MM.1S (cell line): Measurements from ENCODE around the gene IQCF5.
"Not testable (repeated sequence)": the region's sequence is repeated elsewhere in the genome, so short reads cannot be mapped to it uniquely, and the experiment has no call there.

Source experiments
- DNase-seq: peaks from one replicate; pipeline ENCODE4 v3.0.0-alpha.2; 2015
- H2AFZ ChIP-seq: fragments of 300-600 bp; sonication (generic); 2 replicates; pipeline ENCODE4 v1.6.0; 2016; ENCODE audit warnings: antibody characterized with exemption, low read length
- H3F3A ChIP-seq: fragments of 300-600 bp; sonication (generic); 2 replicates; pipeline ENCODE4 v1.6.1; 2016; ENCODE audit warnings: mild to moderate bottlenecking, antibody characterized with exemption, low read length, moderate library complexity, mixed read lengths; ENCODE audit not compliant: insufficient read depth
- H3K27ac ChIP-seq: fragments of 300-600 bp; sonication (generic); 2 replicates; pipeline ENCODE4 v1.5.1; 2016; ENCODE audit warnings: mild to moderate bottlenecking, low read length
- H3K27me3 ChIP-seq: fragments of 300-600 bp; sonication (generic); replicated peaks from 2 replicates; pipeline ENCODE4 v1.6.0; 2016; ENCODE audit warnings: low read length; ENCODE audit not compliant: insufficient read depth
- H3K36me3 ChIP-seq: fragments of 300-600 bp; sonication (generic); replicated peaks from 2 replicates; pipeline ENCODE4 v1.6.1; 2016; ENCODE audit warnings: mild to moderate bottlenecking, low read length, mixed read lengths; ENCODE audit not compliant: insufficient read depth
- H3K4me1 ChIP-seq: fragments of 300-600 bp; sonication (generic); 2 replicates; pipeline ENCODE4 v1.6.1; 2016; ENCODE audit warnings: low read length, mixed read lengths
- H3K4me2 ChIP-seq: fragments of 300-600 bp; sonication (generic); 2 replicates; pipeline ENCODE4 v1.6.0; 2016; ENCODE audit warnings: low read depth, low read length
- H3K4me3 ChIP-seq: fragments of 300-600 bp; sonication (generic); 2 replicates; pipeline ENCODE4 v1.5.1; 2016; ENCODE audit warnings: low read length, mixed read lengths
- H3K79me2 ChIP-seq: fragments of 300-600 bp; sonication (generic); 2 replicates; pipeline ENCODE4 v1.6.1; 2016; ENCODE audit warnings: mixed run types, low read length, mixed read lengths
- H3K9ac ChIP-seq: fragments of 300-600 bp; sonication (generic); 2 replicates; pipeline ENCODE4 v1.6.1; 2016; ENCODE audit warnings: low read length, mixed read lengths
- H3K9me2 ChIP-seq: fragments of 300-600 bp; sonication (generic); replicated peaks from 2 replicates; pipeline ENCODE4 v1.6.1; 2016; ENCODE audit warnings: mild to moderate bottlenecking, low read length, mixed read lengths; ENCODE audit not compliant: insufficient read depth
- H3K9me3 ChIP-seq: fragments of 300-600 bp; sonication (generic); replicated peaks from 2 replicates; pipeline ENCODE4 v1.6.1; 2016; ENCODE audit warnings: mild to moderate bottlenecking, low read length, mixed read lengths; ENCODE audit not compliant: insufficient read depth
- H4K20me1 ChIP-seq: fragments of 300-600 bp; sonication (generic); 2 replicates; pipeline ENCODE4 v1.6.1; 2016; ENCODE audit warnings: mild to moderate bottlenecking, low read length, moderate library complexity, mixed read lengths; ENCODE audit not compliant: insufficient read depth
- EZH2 ChIP-seq: fragments of 300-600 bp; sonication (generic); optimal IDR thresholded peaks from 2 replicates; pipeline ENCODE3; 2017; ENCODE audit warnings: low read depth, mild to moderate bottlenecking, antibody characterized with exemption, low read length, mixed read lengths
- EZH2phosphoT487 ChIP-seq: fragments of 300-600 bp; sonication (generic); IDR thresholded peaks from 2 replicates; pipeline ENCODE4 v1.6.1; 2018; ENCODE audit warnings: antibody characterized with exemption, low read length
- TF ChIP-seq, protein P1 (sequence below): fragments of 300-600 bp; sonication (generic); IDR thresholded peaks from 2 replicates; pipeline ENCODE4 v1.5.1; 2016; ENCODE audit warnings: antibody characterized with exemption, low read length, mixed read lengths

The IQCF5 gene

DNA sequence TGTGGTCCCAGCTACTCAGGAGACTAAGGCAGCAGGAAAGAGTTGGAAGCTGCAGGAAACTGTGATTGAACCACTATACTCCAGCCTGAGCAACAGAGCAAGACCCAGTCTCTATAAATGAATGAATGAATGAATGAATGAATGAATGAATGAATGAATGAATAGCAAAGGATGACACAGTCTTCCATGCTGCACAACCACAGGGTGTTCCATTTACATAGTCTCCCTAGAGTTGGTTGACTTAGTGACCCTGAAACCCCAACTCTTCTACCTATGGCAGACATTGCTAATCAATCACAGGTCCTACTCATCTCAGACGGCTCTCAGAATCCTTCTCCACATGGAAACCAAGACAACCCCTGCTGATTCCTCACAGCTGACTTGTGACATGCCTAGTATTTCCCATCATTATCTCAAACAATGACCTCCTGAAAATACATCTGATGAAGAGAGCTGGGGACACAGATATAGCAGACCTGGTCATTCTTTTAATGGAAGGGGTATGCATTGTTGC is 2.1 kb downstream of the IQCF5 start:
- DNase-seq, result no peak
- no peak overlapping the region for H3K4me2 ChIP-seq
- H3K79me2 ChIP-seq, result no peaks in the 10 kb centered on the region
- no peak overlapping the region for H3K27ac ChIP-seq
- H3F3A ChIP-seq, result no peaks in the 10 kb centered on the region
- no peaks in the 10 kb centered on the region for H3K9me3 ChIP-seq
- no peaks in the 10 kb centered on the region for H4K20me1 ChIP-seq
- H3K27me3 ChIP-seq, result no peaks in the 10 kb centered on the region
- no peaks in the 10 kb centered on the region for H3K9me2 ChIP-seq
- no peaks in the 10 kb centered on the region for H3K4me1 ChIP-seq
- no peaks in the 10 kb centered on the region for H3K36me3 ChIP-seq
- no peak overlapping the region for H3K4me3 ChIP-seq
- TF ChIP-seq EZH2 (no peak), EZH2phosphoT487 (no peak)
- TF ChIP-seq, protein P1, sequence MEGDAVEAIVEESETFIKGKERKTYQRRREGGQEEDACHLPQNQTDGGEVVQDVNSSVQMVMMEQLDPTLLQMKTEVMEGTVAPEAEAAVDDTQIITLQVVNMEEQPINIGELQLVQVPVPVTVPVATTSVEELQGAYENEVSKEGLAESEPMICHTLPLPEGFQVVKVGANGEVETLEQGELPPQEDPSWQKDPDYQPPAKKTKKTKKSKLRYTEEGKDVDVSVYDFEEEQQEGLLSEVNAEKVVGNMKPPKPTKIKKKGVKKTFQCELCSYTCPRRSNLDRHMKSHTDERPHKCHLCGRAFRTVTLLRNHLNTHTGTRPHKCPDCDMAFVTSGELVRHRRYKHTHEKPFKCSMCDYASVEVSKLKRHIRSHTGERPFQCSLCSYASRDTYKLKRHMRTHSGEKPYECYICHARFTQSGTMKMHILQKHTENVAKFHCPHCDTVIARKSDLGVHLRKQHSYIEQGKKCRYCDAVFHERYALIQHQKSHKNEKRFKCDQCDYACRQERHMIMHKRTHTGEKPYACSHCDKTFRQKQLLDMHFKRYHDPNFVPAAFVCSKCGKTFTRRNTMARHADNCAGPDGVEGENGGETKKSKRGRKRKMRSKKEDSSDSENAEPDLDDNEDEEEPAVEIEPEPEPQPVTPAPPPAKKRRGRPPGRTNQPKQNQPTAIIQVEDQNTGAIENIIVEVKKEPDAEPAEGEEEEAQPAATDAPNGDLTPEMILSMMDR, result no peak
- no peak overlapping the region for H3K9ac ChIP-seq
- H2AFZ ChIP-seq, result no peak overlapping the region

DNA sequence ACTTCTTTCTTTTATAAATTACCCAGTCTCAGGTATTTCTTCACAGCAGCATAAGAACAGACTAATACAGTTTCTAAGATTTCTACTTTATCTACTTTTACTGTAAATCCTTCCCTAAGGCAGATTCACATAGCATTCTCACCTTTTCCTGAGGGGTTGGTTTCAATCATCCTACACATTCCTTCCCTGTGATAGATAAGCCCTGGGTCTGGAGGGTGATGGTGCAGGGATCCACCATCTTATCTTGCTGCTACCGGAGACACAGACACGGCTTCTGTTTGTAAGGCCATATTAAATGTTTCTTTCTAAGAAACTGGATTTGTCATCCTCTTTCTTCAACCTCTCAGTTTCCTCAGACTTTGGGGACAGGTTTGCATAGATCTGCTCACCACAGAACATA is 6.1 kb downstream of the IQCF5 start:
- H3K4me1 ChIP-seq, result no peaks in the 10 kb centered on the region
- H3K9ac ChIP-seq, result no peak overlapping the region
- no peak overlapping the region for H3K4me3 ChIP-seq
- H3F3A ChIP-seq, result no peaks in the 10 kb centered on the region
- TF ChIP-seq EZH2phosphoT487 (no peak), EZH2 (no peak)
- TF ChIP-seq, protein P1, result no peak
- no peak for DNase-seq
- H4K20me1 ChIP-seq, result no peaks in the 10 kb centered on the region
- H3K27me3 ChIP-seq, result no peaks in the 10 kb centered on the region
- H3K79me2 ChIP-seq, result no peaks in the 10 kb centered on the region
- no peak overlapping the region for H3K27ac ChIP-seq
- no peak overlapping the region for H3K4me2 ChIP-seq
- no peak overlapping the region for H2AFZ ChIP-seq
- H3K9me3 ChIP-seq, result no peaks in the 10 kb centered on the region
- H3K36me3 ChIP-seq, result no peaks in the 10 kb centered on the region
- no peaks in the 10 kb centered on the region for H3K9me2 ChIP-seq

DNA sequence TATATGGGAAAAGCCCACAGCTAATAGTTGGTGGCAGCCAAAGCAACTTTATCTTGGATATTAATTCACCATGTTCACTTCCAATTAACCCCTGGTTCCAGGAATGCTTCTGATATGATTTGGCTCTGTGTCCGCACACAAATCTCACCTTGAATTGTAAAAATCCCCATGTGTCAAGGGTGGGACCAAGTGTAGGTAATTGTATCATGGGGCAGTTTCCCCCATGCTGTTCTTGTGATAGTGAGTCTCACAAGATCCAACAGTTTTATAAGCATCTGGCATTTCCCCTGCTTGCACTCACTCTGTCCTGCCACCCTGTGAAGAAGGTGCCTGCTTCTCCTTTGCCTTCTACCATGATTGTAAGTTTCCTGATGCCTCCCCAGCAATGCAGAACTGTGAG is 6.5 kb downstream of the IQCF5 start:
- not testable (repeated sequence) for H3K4me2 ChIP-seq, H4K20me1 ChIP-seq, DNase-seq, H3F3A ChIP-seq, H3K4me1 ChIP-seq, H3K27ac ChIP-seq, H3K9me2 ChIP-seq, H3K4me3 ChIP-seq, H2AFZ ChIP-seq, H3K27me3 ChIP-seq, H3K36me3 ChIP-seq, H3K79me2 ChIP-seq, H3K9me3 ChIP-seq, H3K9ac ChIP-seq

DNA sequence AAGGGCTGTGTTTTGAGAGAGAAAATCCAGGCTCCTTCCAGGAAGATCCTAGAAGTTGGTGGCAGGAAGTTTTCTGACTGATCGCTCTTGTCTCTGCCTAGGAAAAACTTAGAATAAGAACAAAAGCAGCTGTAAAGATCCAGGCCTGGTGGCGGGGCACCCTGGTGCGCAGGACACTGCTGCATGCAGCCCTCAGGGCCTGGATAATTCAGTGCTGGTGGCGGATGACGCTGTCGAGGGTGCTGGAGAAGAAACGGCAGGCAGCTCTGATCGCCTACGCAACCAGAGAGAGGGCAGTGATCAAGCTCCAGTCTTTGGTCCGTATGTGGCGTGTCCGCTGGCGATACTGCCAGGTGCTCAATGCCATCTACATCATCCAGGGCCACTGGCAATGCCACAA is 12.5 kb downstream of the IQCF5 start:
- Histone ChIP-seq H3K9me3 (no peaks in the 10 kb centered on the region), H3K4me1 (no peaks in the 10 kb centered on the region), H3K9ac (no peak overlapping the region)

More for the DNA sequence above, 12.5 kb downstream of the IQCF5 start:
- Histone ChIP-seq H3F3A (no peaks in the 10 kb centered on the region), H3K27me3 (no peaks in the 10 kb centered on the region), H2AFZ (no peak overlapping the region), H4K20me1 (no peaks in the 10 kb centered on the region), H3K9me2 (no peaks in the 10 kb centered on the region), H3K4me3 (no peak overlapping the region), H3K27ac (no peak overlapping the region), H3K4me2 (no peak overlapping the region), H3K79me2 (no peaks in the 10 kb centered on the region), H3K36me3 (no peaks in the 10 kb centered on the region)
- TF ChIP-seq EZH2phosphoT487 (no peak), EZH2 (no peak)
- TF ChIP-seq, protein P1, result no peak
- DNase-seq, result no peak
